HepG2 (cell line): ENCODE measurements around the gene NUP85. TPM values are rescaled to one million over a fixed set of nuclear protein-coding genes. Genes with fewer than 3 reads are reported as not detected.

Source experiments
- CEBPZ ChIP-seq: IDR thresholded peaks from 2 replicates; pipeline ENCODE4 v1.6.1; 2012; ENCODE audit warnings: low read length, improper control_type of control experiment
- ZBTB33 ChIP-seq: sonication (generic); formaldehyde crosslinking; IDR thresholded peaks from 2 replicates; pipeline ENCODE4 v1.4.0; 2020; ENCODE audit warnings: missing genetic modification reagents
- ZBTB44 ChIP-seq: sonication (generic); formaldehyde crosslinking; IDR thresholded peaks from 2 replicates; pipeline ENCODE4 v1.4.0; 2020; ENCODE audit warnings: missing genetic modification reagents
- ZMAT5 ChIP-seq: sonication (generic); formaldehyde crosslinking; IDR thresholded peaks from 2 replicates; pipeline ENCODE4 v1.5.0; 2020; ENCODE audit warnings: mild to moderate bottlenecking, low read depth, missing genetic modification reagents, borderline replicate concordance
- ZNF607 ChIP-seq: sonication (generic); formaldehyde crosslinking; IDR thresholded peaks from 2 replicates; pipeline ENCODE4 v1.5.1; 2020; ENCODE audit warnings: missing genetic modification reagents, mild to moderate bottlenecking, borderline replicate concordance
- polyA plus RNA-seq, 8 experiments: library from polyadenylated mRNA; depleted of rRNA in 3 of 8; stranded (reverse) in 7 of 8; unstranded in 1 of 8; fragments of >200 nt; fragmentation: Illumina TruSeq in 4 of 8; extraction: Trizol in 4 of 8; gene quantifications; 2 replicates each; pipeline versions ENCODE4 v1.2.1 to v1.2.3, GENCODE V29; 2011 to 2016; ENCODE audit warnings: low read depth in 4 of 8, missing spikeins in 1 of 8, mixed read lengths in 1 of 8; ENCODE audit not compliant: insufficient read depth in 1 of 8
- total RNA-seq, 5 experiments: library from RNA; depleted of rRNA; stranded (reverse); fragments of >200 nt; fragmentation: Illumina TruSeq; extraction: Trizol; gene quantifications; 2 replicates each; pipeline ENCODE4 v1.2.3, GENCODE V29; 2016; ENCODE audit warnings: low read depth in 1 of 5
- TF ChIP-seq, protein P1 (sequence below), 2 experiments: fragments of 450-650 bp in 1 of 2; sonication (generic) in 1 of 2; formaldehyde crosslinking in 1 of 2; IDR thresholded peaks; 2 replicates each; pipeline versions ENCODE4 v1.6.1 to v1.8.0; 2016 to 2022; ENCODE audit warnings: antibody characterized with exemption in 1 of 2, mild to moderate bottlenecking in 1 of 2, missing genetic modification reagents in 1 of 2

Gene NUP85
- total and polyA plus RNA-seq, 2 of the 13 experiments (the other 11 are each of a cell fraction or from before 2014, with no cell fraction given), result 89.1 to 124 TPM

GRCh38 chr17:75163074-75163473 is 42.4 kb upstream of the NUP85 start (continued):
- TF ChIP-seq, protein P1, sequence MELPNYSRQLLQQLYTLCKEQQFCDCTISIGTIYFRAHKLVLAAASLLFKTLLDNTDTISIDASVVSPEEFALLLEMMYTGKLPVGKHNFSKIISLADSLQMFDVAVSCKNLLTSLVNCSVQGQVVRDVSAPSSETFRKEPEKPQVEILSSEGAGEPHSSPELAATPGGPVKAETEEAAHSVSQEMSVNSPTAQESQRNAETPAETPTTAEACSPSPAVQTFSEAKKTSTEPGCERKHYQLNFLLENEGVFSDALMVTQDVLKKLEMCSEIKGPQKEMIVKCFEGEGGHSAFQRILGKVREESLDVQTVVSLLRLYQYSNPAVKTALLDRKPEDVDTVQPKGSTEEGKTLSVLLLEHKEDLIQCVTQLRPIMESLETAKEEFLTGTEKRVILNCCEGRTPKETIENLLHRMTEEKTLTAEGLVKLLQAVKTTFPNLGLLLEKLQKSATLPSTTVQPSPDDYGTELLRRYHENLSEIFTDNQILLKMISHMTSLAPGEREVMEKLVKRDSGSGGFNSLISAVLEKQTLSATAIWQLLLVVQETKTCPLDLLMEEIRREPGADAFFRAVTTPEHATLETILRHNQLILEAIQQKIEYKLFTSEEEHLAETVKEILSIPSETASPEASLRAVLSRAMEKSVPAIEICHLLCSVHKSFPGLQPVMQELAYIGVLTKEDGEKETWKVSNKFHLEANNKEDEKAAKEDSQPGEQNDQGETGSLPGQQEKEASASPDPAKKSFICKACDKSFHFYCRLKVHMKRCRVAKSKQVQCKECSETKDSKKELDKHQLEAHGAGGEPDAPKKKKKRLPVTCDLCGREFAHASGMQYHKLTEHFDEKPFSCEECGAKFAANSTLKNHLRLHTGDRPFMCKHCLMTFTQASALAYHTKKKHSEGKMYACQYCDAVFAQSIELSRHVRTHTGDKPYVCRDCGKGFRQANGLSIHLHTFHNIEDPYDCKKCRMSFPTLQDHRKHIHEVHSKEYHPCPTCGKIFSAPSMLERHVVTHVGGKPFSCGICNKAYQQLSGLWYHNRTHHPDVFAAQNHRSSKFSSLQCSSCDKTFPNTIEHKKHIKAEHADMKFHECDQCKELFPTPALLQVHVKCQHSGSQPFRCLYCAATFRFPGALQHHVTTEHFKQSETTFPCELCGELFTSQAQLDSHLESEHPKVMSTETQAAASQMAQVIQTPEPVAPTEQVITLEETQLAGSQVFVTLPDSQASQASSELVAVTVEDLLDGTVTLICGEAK (IDR thresholded peaks at IDR 0.05), result no peak
- TF ChIP-seq, protein P1 (CRISPR knock-in tag; IDR thresholded peaks at IDR 0.05), result no peak
- no peak for TF ChIP-seq ZBTB44
- TF ChIP-seq ZBTB33 (CRISPR knock-in tag), result peak; percentile 39; the same call in 1 of the 2 replicates
- no peak for TF ChIP-seq ZMAT5 (CRISPR knock-in tag)
- no peak for TF ChIP-seq CEBPZ
- no peak for TF ChIP-seq ZNF607
